SKM-1 (cell line): Measurements from ENCODE around the gene GPRC5C.
A peak's percentile ranks its signal among the peaks of the same experiment; 100 is the strongest.

ENCODE experiments used
- DNase-seq: peaks from one replicate; lab custom pipeline; 2025; ENCODE audit not compliant: unreplicated experiment; lab: John Stamatoyannopoulos, UW

GPRC5C gene, protein sequence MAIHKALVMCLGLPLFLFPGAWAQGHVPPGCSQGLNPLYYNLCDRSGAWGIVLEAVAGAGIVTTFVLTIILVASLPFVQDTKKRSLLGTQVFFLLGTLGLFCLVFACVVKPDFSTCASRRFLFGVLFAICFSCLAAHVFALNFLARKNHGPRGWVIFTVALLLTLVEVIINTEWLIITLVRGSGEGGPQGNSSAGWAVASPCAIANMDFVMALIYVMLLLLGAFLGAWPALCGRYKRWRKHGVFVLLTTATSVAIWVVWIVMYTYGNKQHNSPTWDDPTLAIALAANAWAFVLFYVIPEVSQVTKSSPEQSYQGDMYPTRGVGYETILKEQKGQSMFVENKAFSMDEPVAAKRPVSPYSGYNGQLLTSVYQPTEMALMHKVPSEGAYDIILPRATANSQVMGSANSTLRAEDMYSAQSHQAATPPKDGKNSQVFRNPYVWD

GRCh38 chr17:74431568-74432423, at the start of gene GPRC5C:
GPRC5C (plus strand) TSS chr17:74432088; CDS start chr17:74439777, 7,689 bp downstream.
- no peak for DNase-seq

- peak; percentile 19 for DNase-seq
Observed at GRCh38 chr17:74383141-74383540, 48.7 kb upstream of the GPRC5C start.

- DNase-seq: no peak
Observed at GRCh38 chr17:74385201-74385600, 46.7 kb upstream of the GPRC5C start.

GRCh38 chr17:74386386-74386785, 45.5 kb upstream of the GPRC5C start:
- DNase-seq: no peak

DNA sequence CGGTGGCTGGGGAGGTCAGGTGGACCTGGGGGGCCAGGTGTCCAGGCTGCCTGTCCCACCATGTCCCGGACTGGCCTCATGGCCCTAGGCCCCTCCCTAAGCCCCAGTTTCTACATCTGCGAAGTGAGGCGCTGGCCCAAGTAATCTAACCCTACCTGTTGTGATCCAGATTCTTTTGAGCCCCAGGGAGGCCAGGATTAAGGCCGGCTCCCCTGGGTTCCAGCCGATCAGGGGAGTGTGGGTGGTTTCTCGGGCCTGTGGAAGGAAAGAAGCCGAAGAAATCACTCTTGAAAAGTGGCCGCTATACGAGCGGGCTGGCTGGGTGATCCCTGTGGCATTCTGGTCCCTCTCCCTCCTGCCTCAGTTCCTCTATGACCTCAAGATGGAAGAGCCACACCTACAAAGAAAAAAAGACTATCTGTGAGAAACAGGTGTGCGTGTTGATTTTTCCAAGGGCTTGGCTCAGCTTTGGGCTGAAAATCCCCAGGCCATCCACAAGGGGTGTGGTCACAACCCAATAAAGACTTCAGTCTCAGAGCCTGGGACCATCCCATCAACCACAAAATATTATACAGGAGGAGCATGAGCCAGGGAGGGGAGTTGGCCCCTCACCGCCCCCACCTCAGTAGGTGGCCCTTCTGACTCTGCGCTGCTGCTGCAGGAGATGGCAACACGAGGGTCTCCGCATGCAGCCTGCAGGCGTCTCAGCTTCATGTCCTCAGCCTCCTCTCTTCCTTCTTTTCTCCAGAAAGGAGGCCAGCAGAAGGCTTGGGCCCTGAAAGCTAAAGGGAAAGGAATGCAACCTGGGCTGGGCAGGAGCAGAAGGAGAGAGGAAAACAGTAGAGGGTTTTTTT, 44.3 kb upstream of the GPRC5C start:
- no peak for DNase-seq

- DNase-seq: no peak
Observed at GRCh38 chr17:74389084-74389753, 42.7 kb upstream of the GPRC5C start.

DNA sequence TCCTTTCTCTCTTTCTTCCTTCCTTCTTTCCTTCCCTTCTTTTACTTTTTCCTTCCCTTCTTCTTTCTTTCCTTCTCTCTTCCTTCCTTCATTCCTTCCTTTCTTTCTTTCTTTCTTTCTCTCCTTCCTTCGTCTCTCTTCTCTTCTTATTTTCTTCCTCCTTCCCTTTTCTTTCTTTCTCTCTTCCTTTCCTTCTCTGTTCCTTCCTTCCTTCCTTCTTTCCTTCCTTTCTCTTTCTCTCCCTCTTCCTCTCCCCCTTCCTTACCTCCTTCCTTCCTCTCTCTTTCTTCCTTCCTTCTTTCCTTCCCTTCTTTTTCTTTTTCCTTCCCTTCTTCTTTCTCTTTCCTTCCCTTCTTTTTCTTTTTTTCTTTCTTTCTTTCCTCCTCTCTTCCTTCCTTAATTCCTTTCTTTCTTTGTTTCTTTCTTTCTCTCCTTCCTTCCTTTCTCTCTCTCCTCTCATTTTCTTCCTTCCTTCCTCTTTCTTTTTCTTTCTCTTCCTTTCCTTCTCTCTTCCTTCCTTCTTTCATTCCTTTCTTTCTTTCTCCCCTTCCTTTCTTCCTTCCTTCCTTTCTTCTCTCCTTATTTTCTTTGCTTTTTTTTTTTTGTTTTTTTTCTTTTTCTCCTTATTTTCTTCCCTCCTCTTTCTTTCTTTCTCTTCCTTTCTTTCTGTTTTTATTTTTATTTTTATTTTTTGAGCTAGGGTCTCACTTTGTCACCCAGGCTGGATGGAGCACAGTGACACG, 41.8 kb upstream of the GPRC5C start:
- no peak for DNase-seq

GRCh38 chr17:74390680-74391653, 40.9 kb upstream of the GPRC5C start:
- DNase-seq: peak; percentile 21

- DNase-seq: peak; percentile 63
Observed at GRCh38 chr17:74391771-74392170, 40.1 kb upstream of the GPRC5C start.

GRCh38 chr17:74392848-74393247, 39.0 kb upstream of the GPRC5C start:
- DNase-seq: no peak

DNA sequence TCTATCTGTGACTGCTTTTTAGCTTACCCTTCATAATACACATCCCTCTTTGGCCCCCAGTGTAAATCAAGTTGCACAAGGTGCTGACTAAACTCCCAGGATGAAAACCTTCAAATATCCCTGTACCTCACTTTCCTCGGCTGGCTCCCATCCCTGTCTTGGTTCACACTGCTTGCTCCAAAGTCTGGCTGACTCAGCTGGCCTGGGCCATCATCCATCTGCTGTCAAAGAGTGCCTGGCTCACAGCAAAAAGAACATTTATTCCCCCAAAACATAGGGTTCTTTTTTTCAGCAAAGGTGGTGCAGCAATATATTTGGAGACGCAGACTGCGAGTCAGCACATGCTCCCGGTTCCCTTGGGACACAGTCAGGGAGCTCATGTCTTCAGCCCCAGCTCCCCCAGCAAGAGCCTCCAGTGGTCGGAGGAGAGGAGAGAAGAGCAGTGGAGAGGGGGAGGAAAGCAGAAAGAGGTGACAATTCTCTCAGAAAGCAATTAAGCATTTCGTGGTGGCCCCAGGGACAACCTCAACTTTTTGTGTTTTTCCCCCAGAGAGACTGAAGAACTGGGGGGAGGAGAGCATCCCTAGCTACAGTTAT, 38.4 kb upstream of the GPRC5C start:
- DNase-seq: no peak

- DNase-seq: no peak
Observed at GRCh38 chr17:74394275-74394950, 37.5 kb upstream of the GPRC5C start.

DNA sequence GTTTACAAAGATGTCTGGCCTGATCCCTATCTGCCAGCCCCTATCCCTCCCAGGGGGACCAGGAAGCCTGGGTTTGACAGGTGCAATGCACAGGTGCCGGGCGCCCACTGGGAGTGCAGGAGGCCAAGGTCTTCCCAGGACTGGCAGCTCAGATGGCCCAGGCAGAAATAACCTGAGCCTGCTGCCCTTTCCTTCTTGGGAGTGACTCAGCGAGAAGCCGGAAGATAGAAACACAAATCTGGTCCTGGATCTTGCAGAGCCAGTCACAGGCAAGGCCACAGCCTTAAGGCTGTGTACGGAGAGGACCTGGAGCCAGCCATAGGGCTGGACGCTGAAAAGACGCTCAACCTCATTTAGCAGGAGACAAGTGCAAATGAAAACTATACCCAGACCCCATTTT, 36.9 kb upstream of the GPRC5C start:
- DNase-seq: no peak

GRCh38 chr17:74396567-74396966, 35.3 kb upstream of the GPRC5C start:
- DNase-seq: no peak

GRCh38 chr17:74402048-74402447, 29.8 kb upstream of the GPRC5C start:
- DNase-seq: no peak

DNA sequence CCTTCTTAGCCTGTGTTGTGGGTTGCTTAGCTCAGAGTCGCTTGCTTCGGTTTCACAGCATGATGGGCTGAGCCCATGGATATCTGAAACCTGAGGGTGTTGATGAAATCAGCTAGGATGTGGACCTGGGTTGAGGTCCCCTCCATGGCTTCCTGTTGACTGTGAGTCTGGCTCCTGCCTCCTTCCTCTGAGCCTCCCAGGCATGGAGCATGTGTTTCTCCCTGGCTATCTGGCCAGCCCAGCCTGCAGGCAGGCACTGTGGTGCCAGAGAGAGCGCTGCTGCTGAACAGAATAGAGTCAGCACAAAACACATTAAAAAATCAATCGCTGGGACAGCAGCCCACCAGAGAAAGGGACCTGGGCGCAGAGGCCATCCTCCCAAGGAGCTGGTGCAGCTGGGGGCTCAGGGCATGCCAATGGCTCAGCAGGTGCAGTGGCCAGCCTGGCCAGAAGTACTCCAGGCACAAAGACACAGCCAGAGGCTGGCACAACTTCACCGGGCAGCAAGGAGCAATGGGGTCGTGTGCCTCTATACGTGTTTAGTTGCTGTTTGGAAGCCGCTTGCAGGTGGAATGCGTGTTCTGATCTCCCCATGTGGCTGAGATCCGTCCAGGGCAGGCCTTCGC, 28.3 kb upstream of the GPRC5C start:
- DNase-seq: no peak

DNA sequence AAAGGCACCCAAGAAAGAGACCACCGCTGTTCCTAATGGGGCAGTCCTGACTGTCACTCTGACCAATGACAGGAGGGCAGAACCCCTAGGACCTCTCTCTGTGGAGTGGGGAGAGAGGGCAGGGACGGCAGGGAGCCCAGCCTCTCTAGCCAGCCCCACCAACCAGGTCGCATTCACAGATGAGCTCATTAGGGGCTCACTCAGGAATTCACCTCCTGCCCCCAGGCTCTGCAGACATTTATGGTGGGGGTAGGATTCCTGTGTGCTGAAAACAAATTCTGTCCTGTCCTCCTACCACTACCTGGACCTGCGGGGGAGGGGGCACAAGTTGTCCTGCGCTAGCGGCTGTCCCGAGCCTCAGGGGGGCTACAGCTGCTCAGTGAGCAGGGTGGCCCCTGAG, 27.7 kb upstream of the GPRC5C start:
- DNase-seq: no peak
